Measurements from ENCODE around the gene ARV1. TPM values are rescaled to one million over a fixed set of nuclear protein-coding genes. Genes with fewer than 3 reads are reported as not detected.

The ARV1 gene
- total RNA-seq: 18.8 and 23.0 TPM in 2 replicates

DNA sequence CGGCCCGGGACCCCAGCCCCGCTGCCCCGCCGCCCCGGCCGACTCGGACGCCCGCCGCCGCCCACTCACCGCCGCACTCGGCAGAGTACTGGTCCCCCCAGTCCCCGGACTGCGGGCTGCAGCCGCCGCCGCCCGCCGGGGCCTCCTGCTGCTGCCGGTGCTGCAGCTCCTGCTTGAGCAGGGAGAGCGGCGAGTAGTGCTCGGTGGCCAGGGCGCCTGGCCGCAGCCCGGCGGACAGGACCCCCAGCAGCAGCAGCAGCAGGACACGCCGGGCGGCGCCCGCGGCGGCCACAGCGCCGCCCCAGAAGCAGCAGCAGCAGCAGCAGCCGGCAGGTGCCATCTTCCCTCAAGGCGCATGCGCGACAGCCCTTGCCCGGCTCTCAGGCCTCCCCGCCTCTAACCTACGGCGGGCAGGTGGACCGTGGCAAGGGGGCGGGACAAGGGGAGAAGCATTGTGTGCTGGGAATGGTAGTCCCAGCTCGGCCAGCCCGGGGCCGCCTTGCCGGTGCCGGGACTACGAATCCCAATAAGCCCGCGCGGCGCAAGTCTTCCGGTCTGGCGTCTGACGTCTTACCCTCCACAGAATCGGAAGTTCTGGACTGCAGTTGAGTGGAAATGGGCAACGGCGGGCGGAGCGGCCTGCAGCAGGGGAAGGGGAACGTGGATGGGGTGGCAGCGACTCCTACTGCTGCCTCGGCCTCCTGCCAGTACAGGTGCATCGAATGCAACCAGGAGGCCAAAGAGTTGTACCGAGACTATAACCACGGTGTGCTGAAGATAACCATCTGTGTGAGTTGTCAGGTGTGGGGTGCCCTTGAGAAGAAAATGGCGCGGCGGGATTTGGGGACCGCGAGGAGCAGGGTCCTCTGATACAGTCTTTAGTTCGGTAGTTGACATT is at the start of gene ARV1, which contains the start of gene TTC13:
ARV1 (plus strand) TSS at position 604 of the 898 bp plus-strand sequence; CDS start at position 616, 12 bp downstream.
TTC13 (minus strand) TSS at position 371 of the 898 bp plus-strand sequence; CDS start at position 340, 31 bp downstream.
- peak; percentile 96 for DNase-seq (ENCODE audit: low read depth)

DNA sequence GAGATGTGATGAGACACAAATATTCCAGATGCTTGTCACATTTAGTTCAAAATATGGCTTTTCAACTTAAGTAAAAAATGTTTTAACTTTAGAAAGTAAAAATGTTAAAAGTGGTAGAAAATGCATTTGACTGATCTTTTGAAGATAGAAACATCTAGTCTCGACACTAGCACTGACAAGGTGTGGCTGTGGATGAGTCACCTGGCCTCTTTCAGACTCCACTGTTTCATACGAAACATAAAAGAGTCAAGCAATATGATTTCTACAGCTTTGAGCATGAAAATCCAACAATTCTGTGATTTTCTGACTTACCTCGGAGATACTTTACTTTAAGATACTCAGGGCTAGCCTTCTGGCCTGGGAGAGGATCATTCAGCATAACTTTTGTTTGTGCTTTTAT is 47.9 kb upstream of the ARV1 start:
- DNase-seq (ENCODE audit: low read depth): no peak

DNA sequence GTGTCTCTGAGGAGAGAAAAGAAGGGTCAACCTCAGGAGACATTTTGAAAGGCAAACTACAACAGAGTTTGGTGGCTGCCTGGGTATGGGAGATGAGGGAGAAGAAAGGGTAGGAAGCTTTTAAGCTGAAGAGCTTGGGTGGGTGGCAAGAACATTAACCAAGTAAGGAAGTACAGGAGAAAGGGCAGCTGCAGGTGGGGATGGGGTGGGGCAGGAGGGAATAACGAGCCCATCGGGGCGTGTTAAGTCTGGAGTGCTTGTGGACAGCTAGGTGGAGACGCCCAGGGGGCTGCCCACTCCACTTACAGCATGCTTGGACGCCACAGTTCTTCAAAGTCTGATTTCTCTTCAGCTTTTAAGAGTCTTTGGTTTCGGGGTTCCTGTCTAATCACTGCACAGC is 43.0 kb upstream of the ARV1 start:
- no peak for DNase-seq (ENCODE audit: low read depth)

DNA sequence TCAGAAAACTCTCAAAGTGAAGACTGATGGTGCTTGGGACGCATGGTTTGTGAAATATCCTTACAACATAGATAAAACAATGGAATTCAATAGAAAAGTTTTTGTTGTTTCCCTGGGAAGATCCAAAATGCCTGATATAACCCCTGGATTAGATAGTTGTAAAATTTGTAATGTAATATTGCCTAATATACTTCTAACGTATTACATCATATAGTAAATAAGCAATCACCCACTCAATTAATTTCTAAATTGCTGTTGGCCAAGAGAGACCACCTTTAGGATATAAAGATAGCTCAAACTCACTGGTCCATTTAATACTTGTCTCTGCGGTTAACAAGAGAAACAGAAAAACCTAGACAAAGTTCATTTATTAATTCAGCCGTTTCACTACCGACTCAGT is 42.4 kb upstream of the ARV1 start:
- no peak for DNase-seq (ENCODE audit: low read depth)

DNA sequence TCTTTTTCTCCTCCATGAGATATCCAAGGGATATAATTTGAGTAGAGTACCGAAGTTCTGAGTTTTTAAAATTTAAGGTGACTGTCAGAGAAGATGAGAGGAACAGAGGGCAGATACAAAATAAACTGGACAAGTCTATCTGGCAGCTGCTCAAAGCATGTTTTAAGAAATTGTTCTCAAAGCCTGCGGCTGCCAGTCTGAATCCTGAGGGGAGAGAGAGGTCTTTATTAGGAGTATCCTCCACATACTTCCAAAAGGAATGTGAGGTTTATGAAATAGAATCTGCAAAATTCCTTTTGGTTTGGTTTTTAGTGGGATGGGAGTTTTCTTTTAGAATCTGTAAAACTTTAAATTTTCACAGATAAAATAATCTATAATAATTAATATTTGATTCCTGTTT is 41.5 kb upstream of the ARV1 start:
- DNase-seq (ENCODE audit: low read depth): no peak

DNA sequence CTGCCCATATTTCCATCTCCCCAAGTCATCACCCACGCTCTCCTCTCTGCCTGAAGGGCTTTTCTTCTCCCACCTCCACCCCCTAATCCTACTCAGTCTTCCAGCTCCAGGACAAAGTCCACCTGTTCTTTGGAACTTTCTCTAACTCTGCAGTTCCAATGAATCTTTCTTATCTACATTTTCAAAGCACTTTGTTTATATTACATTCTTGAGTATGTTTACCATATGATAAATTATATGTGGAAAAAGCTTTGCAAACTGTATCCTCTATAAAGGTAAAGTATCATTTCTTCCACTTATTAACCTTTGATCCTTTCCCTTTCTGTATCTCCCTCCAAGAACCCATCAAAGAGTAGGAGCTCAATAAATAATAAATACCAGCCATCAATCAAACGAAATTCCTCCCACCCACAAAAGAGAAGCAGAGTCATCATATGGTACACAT is 39.9 kb upstream of the ARV1 start:
- DNase-seq (ENCODE audit: low read depth): no peak

DNA sequence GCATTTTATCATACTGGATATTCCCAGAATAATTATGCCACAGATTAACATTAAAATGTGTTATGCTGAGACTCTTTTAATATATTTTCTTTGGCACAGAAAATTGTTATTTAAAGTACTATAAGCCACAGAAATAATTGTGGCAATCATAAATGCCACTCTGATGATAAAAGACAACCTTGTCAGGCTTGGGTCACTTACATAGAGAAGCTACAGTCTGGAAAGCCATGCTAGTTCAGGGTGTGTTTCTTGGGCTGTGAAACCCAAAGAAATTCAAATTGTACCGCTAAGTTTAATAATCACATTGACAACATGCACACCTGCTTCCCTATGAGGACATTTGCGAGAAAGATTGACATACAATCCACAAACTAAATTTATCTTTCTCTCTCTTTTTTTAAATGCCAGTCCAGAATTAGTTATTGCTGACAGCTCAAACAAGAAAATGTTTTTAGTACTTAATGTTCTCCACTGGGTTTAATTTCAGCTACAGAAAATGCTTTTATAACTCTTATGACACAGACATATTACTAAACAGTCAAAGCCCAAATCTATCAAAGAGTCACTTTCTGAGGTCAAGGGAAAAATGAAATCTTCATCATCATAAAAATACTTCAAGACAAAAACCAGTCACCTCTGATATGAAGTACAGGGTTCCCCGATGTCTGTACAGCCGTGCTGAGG is 38.9 kb upstream of the ARV1 start:
- no peak for DNase-seq (ENCODE audit: low read depth)

DNA sequence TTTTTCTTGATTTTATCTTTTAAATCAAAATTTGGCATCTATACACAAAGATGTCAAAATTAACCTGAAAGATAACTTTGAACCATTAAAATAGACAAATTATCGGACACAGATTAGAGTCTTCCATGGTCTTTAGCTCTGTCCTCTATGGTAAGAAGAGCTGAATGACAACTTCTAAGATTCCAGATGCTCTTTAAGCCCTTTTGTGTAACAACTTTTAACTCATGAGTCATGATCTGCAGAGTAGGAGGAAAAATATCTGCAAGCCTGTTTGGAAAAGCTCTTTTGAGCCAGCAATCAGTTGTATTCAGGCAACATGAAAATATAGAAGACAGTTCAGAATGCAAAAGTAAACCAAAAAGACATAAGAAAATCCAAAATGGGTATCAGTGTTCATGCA is 38.0 kb upstream of the ARV1 start:
- DNase-seq (ENCODE audit: low read depth): no peak

DNA sequence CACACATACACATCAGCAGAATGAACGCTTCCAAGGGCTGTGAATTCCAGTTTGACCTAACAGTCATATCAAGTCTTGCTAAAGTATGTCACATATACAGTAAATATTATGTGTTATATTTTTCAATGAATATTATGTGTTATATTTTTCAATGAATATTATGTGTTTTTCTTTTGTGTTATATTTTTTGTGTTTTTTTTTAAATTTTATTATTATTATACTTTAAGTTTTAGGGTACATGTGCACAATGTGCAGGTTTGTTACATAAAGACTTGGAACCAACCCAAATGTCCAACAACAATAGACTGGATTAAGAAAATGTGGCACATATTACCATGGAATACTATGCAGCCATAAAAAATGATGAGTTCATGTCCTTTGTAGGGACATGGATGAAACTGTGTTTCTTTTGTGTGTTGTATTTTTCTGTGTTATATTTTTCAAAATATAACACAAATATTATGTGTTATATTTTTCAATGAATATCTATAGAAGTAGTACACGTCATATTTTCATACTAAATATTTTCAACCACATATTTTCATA is 35.8 kb upstream of the ARV1 start:
- DNase-seq (ENCODE audit: low read depth): no peak

DNA sequence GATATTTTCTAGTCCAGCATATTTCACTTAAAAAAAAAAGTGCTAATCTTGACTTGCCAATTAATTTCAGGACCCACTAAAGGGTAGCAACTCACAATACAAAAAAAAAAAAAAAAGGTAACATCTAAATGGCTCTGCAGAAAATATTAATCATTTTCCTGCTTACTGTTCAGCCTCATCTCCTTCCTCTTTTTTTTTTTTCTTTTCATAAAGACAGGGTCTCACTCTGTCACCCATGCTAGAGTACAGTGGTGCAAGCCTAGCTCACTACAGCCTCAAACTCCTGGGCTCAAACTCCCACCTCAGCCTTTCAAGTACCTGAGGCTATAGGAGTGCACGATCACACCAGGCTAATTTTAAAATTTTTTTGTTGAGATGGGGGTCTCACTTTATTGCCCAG is 30.6 kb upstream of the ARV1 start:
- no peak for DNase-seq (ENCODE audit: low read depth)

DNA sequence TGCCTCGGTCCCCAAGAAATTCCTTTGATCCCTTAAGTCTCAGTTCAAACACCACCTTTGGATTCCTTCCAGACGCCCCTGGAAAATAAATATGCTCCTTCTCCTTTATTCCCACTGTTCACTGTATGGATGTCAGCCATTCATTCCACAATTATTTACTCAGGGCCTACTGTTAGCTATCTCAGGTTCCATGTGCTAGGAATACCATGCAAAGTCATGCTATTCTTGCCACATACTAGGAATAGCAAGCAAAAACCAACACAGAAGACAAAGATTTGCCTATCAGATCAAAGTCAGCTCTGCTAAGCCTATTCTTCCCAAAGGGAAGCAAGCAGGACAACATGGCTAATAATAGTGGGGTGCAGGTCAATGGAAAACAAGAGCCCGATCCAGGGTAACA is 30.0 kb upstream of the ARV1 start:
- no peak for DNase-seq (ENCODE audit: low read depth)

DNA sequence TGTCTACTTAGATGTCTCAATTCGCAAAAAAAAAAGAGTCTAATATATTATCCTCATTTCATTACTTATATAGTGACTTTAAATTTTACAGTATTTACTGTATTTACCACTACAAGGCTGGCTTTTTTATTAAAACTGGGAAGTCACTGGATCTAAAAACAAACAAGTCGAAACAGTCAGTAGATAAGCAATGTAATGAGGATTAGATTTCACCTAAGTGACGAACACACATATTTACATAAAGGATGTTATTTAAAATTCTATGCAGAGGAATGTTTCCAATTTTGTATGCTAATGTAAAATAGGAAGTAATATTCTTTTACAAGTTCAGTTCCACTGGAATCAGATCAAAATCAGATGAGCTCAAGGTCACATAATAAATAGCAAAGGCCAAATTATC is 28.5 kb upstream of the ARV1 start:
- no peak for DNase-seq (ENCODE audit: low read depth)

DNA sequence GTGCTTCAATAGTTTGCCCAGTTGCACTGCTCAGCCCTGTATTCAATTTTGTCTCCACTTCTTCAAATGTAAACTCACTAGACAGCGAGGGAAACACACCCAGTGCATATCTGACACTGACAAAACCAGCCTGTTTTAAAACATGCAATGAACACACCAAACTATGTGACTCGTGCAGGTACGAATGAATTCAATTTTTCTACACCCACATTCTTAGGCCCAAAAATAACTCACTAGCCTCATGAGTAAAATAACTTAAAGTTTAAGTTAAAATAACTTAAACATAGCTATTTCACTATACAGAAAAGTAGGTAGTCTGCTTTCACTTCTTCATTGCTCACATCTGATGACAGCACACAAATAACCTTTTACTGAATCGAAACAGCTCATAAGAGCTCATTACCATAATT is 21.3 kb upstream of the ARV1 start:
- no peak for DNase-seq (ENCODE audit: low read depth)

DNA sequence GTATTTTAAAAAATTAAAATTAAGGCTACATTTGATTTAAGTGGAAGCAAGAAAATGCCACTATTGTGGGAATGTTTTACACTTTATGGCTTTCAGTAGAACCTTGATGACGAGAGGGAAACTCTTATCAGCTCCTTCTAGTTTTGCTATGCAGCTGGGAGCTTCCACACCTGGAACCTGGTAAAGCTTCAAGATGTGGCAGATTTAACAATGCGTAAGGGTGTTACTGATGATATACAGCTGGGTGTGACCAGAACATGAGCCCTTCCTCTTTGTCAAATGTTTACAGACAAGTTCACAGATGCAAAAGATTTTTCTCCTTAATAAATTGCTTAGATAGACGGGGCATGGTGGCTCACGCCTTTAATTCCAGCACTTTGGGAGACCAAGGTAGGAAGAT is 20.5 kb upstream of the ARV1 start:
- DNase-seq (ENCODE audit: low read depth): no peak

DNA sequence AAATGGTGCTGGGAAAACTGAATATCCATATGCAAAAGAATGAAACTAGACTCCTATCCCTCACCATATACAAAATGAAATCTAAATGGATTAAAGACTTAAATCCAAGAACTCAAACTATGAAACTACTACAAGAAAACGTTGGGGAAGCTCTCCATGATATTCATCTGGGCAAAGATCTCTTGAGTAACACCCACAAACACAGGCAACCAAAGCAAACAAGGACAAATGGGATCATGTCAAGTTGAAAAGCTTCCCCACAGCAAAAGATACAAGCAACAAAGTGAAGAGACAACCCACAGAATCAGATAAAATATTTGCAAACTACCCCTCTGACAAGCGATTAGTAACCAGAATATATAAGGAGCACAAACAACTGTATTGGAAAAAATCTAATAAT is 14.0 kb upstream of the ARV1 start:
- DNase-seq (ENCODE audit: low read depth): no peak

DNA sequence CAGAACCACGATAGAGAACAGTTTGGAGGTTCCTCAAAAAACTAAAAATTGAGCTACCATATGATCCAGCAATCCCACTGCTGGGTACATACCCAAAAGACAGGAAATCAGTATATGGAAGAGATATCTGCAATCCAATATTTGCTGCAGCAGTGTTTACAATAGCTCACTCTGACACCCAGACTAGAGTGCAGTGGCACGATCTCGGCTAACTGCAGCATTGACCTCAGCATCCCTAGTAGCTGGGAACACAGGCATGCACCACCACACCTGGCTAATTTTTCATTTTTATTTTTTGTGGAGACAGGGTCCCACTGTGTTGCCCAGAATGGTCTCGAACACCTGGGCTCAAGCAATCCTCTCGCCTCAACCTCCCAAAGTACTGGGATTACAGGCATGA is 13.4 kb upstream of the ARV1 start:
- DNase-seq (ENCODE audit: low read depth): no peak

DNA sequence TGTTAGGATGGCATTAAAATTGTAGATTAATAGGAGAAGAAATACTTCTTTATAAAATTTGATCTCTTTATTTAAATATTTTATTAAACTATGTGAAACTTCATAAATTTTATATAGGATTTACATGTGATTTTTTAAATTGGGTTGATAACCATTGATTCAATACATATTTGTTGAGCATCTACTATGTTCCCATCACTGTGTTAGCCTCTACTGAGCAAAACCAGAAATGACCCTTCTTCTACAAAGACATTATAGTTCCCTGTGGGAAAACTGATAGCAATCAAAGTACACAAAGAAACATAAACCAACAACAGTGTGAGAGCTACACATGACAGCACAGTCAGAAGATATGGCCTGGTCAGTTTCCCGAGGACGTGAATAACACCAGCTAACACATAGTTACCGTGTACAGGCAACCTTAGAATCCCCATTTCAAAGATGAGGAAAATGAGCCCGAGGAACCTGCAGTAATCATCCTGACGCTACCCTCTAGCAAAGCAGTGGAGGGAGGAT is 12.5 kb upstream of the ARV1 start:
- DNase-seq (ENCODE audit: low read depth): no peak

DNA sequence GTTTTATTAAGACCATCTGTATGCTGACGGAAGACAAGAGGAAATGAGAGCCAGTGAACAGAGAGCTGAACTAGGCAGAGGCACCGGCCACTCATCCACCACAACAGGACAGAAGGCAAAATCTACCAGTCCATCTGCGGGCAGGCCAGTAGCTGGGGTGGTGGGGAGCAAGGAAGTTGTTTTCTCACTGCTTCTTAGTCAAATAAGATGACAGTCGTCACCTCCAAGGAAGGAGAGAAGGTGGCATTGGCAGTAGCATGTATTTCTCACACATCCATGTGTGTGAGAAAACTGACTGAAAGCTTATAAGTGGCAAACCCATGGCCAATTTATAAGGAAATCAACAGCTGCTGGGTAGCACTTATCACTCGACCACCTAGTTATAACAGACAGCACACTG is 8.5 kb upstream of the ARV1 start:
- DNase-seq (ENCODE audit: low read depth): no peak

DNA sequence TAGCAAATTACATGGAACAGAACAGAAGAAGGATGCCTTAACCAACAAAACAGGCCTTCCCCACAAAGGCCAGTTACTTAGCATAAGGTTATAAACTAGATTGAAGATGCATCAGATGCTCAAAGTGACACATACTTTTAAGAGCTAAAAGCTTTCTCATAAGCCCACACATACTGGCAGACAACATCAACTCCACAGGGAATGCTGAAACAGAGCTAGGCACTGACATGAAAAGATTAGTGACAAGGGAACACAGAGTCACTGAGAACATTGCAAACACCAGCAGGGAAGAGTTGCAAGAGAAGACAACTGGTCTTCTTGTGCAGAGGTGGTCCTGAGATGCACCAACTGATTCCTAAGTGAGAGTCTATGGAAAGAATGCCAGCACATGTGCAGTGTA is 7.1 kb upstream of the ARV1 start:
- DNase-seq (ENCODE audit: low read depth): no peak

DNA sequence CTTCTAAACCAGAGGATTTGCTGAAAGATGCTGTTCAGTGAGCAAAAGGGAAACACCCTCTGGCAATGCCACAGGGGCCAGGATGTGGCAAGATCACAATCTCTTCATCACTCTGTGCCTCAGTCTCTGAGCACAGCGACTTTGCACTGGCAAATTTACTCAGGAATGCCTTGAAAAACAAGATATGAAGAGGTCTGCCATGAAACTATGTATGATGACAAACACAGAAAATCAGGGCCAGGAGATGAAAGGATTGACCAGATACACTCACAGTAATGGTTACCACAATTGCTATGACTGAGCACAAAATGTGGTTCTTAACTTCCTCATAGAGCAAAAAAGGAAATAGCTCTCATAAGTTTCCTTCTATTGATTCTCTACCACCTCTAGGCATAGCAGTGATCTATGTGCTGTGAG is 6.0 kb upstream of the ARV1 start:
- no peak for DNase-seq (ENCODE audit: low read depth)

DNA sequence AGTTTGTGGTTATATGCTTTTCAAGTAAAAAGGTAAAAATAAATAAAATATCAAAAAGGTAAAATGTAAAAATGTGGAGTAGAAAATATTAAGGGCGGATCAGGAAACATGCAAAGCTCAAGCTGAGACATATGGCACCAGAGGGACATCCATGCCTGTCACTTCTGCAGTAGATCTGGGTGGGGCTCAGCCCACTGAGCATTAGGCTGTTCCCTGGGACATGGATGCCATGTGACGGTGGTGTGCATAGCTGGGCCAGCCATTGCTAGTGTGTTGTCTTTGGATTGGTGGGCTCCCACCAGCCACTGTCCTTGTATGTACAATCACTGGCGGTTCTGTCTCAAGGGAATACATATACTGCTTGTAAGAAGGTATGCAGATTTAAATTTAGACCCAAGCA is 3.3 kb upstream of the ARV1 start:
- DNase-seq (ENCODE audit: low read depth): no peak

DNA sequence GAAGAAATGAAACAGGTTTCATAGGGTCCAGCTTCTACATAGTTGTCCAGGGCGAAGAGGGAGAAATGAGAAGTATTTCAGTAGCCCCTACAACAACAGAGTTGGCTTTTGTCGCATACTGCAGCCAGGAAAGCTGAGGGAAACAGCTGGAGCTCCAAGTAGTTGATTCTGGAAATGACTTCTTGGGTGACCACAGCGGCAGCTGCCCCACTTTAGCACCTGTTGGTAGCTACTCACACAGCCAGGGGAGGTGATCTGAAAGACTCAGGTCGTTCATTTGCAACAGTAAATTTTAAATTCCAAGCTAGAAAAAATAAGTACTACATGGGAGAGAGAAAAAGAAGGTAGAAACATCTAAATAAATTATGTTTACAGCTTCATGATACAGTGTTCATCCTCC is 2.5 kb upstream of the ARV1 start:
- DNase-seq (ENCODE audit: low read depth): no peak
